Smooth muscle cell (in vitro differentiated cells): ENCODE results near the gene INPP5K. TPM values are rescaled to one million over a fixed set of nuclear protein-coding genes. Genes with fewer than 3 reads are reported as not detected.

Experiments
- DNase-seq: peaks from one replicate; lab custom pipeline; 2025; ENCODE audit not compliant: unreplicated experiment; lab: John Stamatoyannopoulos, UW
- H2AFZ ChIP-seq: fragments of 200-600 bp; sonication (generic); 2 replicates; pipeline ENCODE4 v1.6.0; 2016; ENCODE audit warnings: antibody characterized with exemption, low read depth, mild to moderate bottlenecking
- H3F3A ChIP-seq: fragments of 200-600 bp; sonication (generic); 2 replicates; pipeline ENCODE4 v1.6.0; 2017; ENCODE audit warnings: antibody characterized with exemption, low read depth
- H3K27ac ChIP-seq: fragments of 200-600 bp; sonication (generic); 2 replicates; pipeline ENCODE4 v1.5.1; 2016; ENCODE audit warnings: low read depth, mild to moderate bottlenecking
- H3K27me3 ChIP-seq: fragments of 200-600 bp; sonication (generic); 2 replicates; pipeline ENCODE4 v1.6.1; 2016; ENCODE audit warnings: low read depth, mild to moderate bottlenecking
- H3K36me3 ChIP-seq: fragments of 200-600 bp; sonication (generic); 2 replicates; pipeline ENCODE4 v1.5.1; 2016; ENCODE audit warnings: low read depth
- H3K4me1 ChIP-seq: fragments of 200-600 bp; sonication (generic); 2 replicates; pipeline ENCODE4 v1.5.1; 2016; ENCODE audit warnings: low read depth
- H3K4me2 ChIP-seq: fragments of 200-600 bp; sonication (generic); 2 replicates; pipeline ENCODE4 v1.6.0; 2016; ENCODE audit warnings: mild to moderate bottlenecking
- H3K4me3 ChIP-seq: fragments of 200-600 bp; sonication (generic); 2 replicates; pipeline ENCODE4 v1.5.1; 2016; ENCODE audit warnings: mild to moderate bottlenecking
- H3K79me2 ChIP-seq: fragments of 200-600 bp; sonication (generic); 2 replicates; pipeline ENCODE4 v1.6.0; 2016; ENCODE audit warnings: low read depth, mild to moderate bottlenecking
- H3K9ac ChIP-seq: fragments of 200-600 bp; sonication (generic); 2 replicates; pipeline ENCODE4 v1.6.0; 2016; ENCODE audit warnings: low read depth
- H3K9me3 ChIP-seq: fragments of 200-600 bp; sonication (generic); replicated peaks from 2 replicates; pipeline ENCODE4 v1.5.1; 2016; ENCODE audit warnings: low read depth
- H4K20me1 ChIP-seq: fragments of 200-600 bp; sonication (generic); 2 replicates; pipeline ENCODE4 v1.6.0; 2016; ENCODE audit warnings: low read depth
- WGBS: methylation state at CpG from one replicate; pipeline ENCODE4 v1.1.7; 2016; ENCODE audit warnings: low lambda C conversion rate; 5-methylcytosine and 5-hydroxymethylcytosine counted together
- polyA plus RNA-seq: library from polyadenylated mRNA; unstranded; fragments of >200 nt; fragmentation: Nextera tagmentation; extraction: Ambion mirVana; gene quantifications from 2 replicates; pipeline ENCODE4 v1.2.1, GENCODE V29; 2016
- total RNA-seq: library from RNA; depleted of rRNA; stranded (reverse); fragments of >200 nt; gene quantifications from 2 replicates; pipeline ENCODE4 v1.2.3, GENCODE V29; 2014
- TF ChIP-seq, protein P1 (sequence below): fragments of 200-600 bp; sonication (generic); IDR thresholded peaks from 2 replicates; pipeline ENCODE4 v1.5.1; 2017; ENCODE audit warnings: borderline replicate concordance, mild to moderate bottlenecking, antibody characterized with exemption; ENCODE audit not compliant: insufficient read depth, poor library complexity, severe bottlenecking

The INPP5K gene
- total and polyA plus RNA-seq, 2 experiments from 2014 or later: 9.6 to 12.6 TPM

DNA sequence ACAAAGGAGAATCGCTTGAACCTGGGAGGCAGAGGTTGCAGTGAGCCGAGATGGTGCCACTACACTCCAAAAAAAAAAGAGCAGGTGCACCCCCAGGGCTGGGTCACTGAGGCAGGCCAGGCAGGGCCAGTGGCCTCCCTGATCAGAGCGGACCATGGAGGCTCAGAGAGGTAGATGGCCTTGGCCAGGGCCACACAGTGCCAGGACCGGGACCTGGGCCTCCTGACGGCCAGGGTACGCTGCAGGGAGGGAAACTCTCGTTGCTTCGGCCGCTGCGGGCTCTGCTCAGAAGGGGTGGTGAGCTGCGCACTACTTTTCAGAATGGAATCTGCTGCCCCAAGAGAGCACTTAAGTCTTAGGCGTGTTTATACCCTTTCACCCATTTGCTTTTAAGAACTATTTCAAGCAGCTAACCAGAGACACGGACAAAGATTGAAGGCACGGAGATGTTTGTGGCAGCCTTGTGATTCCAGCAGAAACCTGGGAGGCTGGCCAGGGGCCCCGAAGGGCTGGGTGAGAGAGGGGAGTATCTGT lies 41.0 kb downstream of the INPP5K start:
- no peak overlapping the region for H3K9ac ChIP-seq
- WGBS: 96% methylated on average over 15 of the region's 15 CpGs
- H3K36me3 ChIP-seq: no peaks in the 10 kb centered on the region

DNA sequence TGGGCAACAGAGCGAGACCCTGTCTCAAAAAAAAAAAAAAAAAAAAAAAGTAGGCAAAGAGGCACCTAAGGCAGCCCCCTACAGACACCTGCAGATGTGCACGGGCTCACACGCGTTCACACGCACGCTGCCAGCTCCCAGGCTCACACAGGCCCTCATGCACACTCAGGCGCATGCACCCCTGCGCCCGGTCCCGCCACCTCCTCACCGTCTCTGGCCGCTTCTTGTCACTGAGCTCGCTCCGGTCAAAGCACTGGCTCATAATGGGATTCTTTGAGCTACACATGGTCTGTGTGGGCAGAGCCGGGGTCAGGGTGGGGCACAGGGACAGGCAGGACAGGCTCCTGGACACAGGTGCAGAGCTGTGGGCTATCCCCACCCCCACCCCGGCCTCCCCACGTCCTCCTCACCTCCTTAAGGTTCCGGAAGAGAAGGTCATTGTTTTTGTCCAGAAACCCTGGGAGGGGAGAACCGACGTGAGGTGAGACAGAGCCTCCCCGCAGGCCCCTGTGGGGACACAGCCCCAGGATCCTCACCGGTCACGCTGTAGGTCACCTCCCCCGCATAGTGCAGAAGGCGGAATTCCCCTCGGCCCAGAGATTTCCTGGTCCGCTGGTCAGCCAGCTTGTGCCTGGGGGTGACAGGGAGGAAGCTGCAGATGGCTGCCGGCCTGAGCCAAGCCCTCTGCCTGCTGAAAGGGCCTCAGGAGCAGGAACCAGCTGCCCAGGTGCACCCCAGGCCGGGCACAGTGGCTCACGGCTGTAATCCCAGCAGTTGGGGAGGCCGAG lies 41.8 kb downstream of the INPP5K start:
- Histone ChIP-seq H4K20me1 (peaks cover 19% of the 10 kb centered on the region), H3K36me3 (no peaks in the 10 kb centered on the region), H3K27me3 (no peaks in the 10 kb centered on the region), H3F3A (no peaks in the 10 kb centered on the region), H3K27ac (no peak overlapping the region), H3K9ac (no peak overlapping the region), H2AFZ (no peak overlapping the region), H3K79me2 (no peaks in the 10 kb centered on the region), H3K9me3 (no peaks in the 10 kb centered on the region), H3K4me1 (no peaks in the 10 kb centered on the region), H3K4me2 (no peak overlapping the region), H3K4me3 (no peak overlapping the region)
- WGBS: 93% methylated on average over 31 of the region's 31 CpGs
- DNase-seq: no peak
- TF ChIP-seq, protein P1, sequence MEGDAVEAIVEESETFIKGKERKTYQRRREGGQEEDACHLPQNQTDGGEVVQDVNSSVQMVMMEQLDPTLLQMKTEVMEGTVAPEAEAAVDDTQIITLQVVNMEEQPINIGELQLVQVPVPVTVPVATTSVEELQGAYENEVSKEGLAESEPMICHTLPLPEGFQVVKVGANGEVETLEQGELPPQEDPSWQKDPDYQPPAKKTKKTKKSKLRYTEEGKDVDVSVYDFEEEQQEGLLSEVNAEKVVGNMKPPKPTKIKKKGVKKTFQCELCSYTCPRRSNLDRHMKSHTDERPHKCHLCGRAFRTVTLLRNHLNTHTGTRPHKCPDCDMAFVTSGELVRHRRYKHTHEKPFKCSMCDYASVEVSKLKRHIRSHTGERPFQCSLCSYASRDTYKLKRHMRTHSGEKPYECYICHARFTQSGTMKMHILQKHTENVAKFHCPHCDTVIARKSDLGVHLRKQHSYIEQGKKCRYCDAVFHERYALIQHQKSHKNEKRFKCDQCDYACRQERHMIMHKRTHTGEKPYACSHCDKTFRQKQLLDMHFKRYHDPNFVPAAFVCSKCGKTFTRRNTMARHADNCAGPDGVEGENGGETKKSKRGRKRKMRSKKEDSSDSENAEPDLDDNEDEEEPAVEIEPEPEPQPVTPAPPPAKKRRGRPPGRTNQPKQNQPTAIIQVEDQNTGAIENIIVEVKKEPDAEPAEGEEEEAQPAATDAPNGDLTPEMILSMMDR: no peak

More for the DNA sequence above, 41.0 kb downstream of the INPP5K start:
- no peak overlapping the region for H3K27ac ChIP-seq
- TF ChIP-seq, protein P1: no peak
- no peaks in the 10 kb centered on the region for H3K27me3 ChIP-seq
- no peak overlapping the region for H2AFZ ChIP-seq
- no peaks in the 10 kb centered on the region for H3F3A ChIP-seq
- no peak for DNase-seq
- peaks cover 18% of the 10 kb centered on the region for H4K20me1 ChIP-seq
- H3K4me3 ChIP-seq: no peak overlapping the region
- H3K79me2 ChIP-seq: no peaks in the 10 kb centered on the region
- no peak overlapping the region for H3K4me2 ChIP-seq
- no peaks in the 10 kb centered on the region for H3K9me3 ChIP-seq
- H3K4me1 ChIP-seq: no peaks in the 10 kb centered on the region

DNA sequence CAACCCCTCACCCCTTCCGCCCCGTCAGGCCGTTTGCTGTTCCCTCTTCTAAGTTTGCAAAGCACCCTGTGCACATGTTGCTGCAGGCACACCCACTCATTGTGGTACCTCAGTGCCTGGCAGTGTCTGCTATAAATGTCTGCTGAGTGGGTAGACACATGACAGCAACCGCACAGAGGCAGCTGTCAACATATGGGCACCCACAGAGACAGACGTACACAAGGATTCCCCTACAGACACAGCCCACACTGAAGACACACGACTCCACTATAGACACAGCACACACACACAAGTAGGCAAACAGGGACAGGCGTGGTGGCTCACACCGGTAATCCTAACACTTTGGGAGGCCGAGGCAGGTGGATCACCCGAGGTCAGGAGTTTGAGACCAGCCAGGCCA lies 42.6 kb downstream of the INPP5K start:
- Histone ChIP-seq H3K4me3 (no peak overlapping the region), H3K79me2 (no peaks in the 10 kb centered on the region), H3K9me3 (no peaks in the 10 kb centered on the region), H3K27ac (no peak overlapping the region), H3K9ac (no peak overlapping the region), H3F3A (no peaks in the 10 kb centered on the region), H3K4me1 (no peaks in the 10 kb centered on the region), H3K4me2 (no peak overlapping the region), H3K27me3 (no peaks in the 10 kb centered on the region), H2AFZ (no peak overlapping the region), H4K20me1 (peaks cover 21% of the 10 kb centered on the region), H3K36me3 (no peaks in the 10 kb centered on the region)
- DNase-seq: no peak
- WGBS: 94% methylated on average over 9 of the region's 10 CpGs
- TF ChIP-seq, protein P1: no peak
